ENCODE data around the gene OR5D14.

- TF ChIP-seq CTCF (IDR thresholded peaks at IDR 0.05; ENCODE audit: low read length), result no peak
- TF ChIP-seq EZH2 (optimal IDR thresholded peaks at IDR 0.05; ENCODE audit: low read depth, low read length), result no peak
Observed at GRCh38 chr11:55811067-55811466, 15.7 kb downstream of the OR5D14 start, which contains the start of gene OR5L1.
